HEK293T (cell line): ENCODE results near the gene HELB.

Experiments
- ARNT ChIP-seq: fragments of 450-650 bp; IDR thresholded peaks from 2 replicates; pipeline ENCODE4 v1.6.1; 2017; ENCODE audit warnings: mild to moderate bottlenecking
- CTBP1 ChIP-seq: fragments of 450-650 bp; IDR thresholded peaks from 2 replicates; pipeline ENCODE4 v1.6.1; 2016; ENCODE audit warnings: borderline replicate concordance
- FOXA1 ChIP-seq: fragments of 450-650 bp; IDR thresholded peaks from 2 replicates; pipeline ENCODE4 v1.6.1; 2016; ENCODE audit warnings: mild to moderate bottlenecking
- FOXK2 ChIP-seq: fragments of 450-650 bp; IDR thresholded peaks from 2 replicates; pipeline ENCODE4 v1.6.1; 2016; ENCODE audit warnings: mild to moderate bottlenecking
- NFRKB ChIP-seq: fragments of 450-650 bp; IDR thresholded peaks from 2 replicates; pipeline ENCODE4 v1.6.1; 2016; ENCODE audit warnings: mild to moderate bottlenecking, moderate library complexity

DNA sequence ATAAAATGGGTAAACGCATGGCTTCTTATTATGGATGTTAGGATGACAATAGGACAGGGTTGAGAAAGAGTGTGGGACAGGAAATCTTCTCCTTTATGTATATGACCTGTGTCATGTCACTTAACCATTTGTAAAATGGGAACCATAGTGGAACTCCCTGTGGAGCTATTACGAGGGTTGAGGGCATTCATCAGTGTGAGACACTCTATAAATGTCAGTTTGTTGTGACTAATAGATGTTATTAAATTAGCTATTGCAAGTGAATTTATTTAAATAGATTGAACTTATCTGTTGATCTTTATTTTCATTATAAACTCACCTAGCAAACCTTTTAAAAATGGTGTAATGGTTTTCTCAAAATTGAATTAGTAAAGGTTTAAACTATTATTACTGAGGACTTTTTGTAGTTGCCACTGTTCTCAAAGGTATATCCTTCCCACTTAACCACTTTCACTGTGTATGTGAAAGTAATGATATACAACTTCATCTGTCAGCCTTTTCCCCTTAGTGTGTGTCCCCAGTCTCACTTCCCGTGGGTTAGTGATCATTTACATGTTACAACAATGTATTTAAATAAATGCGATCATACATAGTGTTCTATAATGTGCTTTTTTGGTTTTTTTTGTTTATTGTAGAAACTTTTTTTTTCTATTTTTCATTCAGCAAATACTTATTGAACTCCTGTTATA lies 17.1 kb downstream of the HELB start:
- peak; percentile 89 for TF ChIP-seq CTBP1
- TF ChIP-seq FOXA1 = no peak
- peak; percentile 85 for TF ChIP-seq ARNT
- TF ChIP-seq FOXK2 = no peak
- no peak for TF ChIP-seq NFRKB
